HepG2 (cell line): Measurements from ENCODE around the gene PEAK1. TPM values are rescaled to one million over a fixed set of nuclear protein-coding genes. Genes with fewer than 3 reads are reported as not detected.

Experiments used
- EP300 ChIP-seq, 3 experiments: sonication (generic) in 1 of 3; formaldehyde crosslinking in 1 of 3; IDR thresholded peaks; 2 replicates each; pipeline versions ENCODE4 v1.5.1 to v1.6.1; 2011 to 2020; ENCODE audit warnings: low read depth in 2 of 3, low read length in 2 of 3, borderline replicate concordance in 1 of 3, improper control_type of control experiment in 1 of 3, mild to moderate bottlenecking in 1 of 3, missing genetic modification reagents in 1 of 3, moderate library complexity in 1 of 3
- FOXM1 ChIP-seq: sonication (generic); formaldehyde crosslinking; IDR thresholded peaks from 2 replicates; pipeline ENCODE4 v1.5.0; 2020; ENCODE audit warnings: missing genetic modification reagents
- GATAD1 ChIP-seq: IDR thresholded peaks from 2 replicates; pipeline ENCODE4 v1.6.1; 2016; ENCODE audit warnings: missing genetic modification reagents, missing compliant biosample characterization
- LCORL ChIP-seq, 2 experiments: fragments of 450-650 bp in 1 of 2; sonication (generic) in 1 of 2; formaldehyde crosslinking in 1 of 2; IDR thresholded peaks; 2 replicates each; pipeline versions ENCODE4 v1.5.0 to v1.6.1; 2017 to 2020; ENCODE audit warnings: antibody characterized with exemption in 1 of 2, missing genetic modification reagents in 1 of 2
- SOX13 ChIP-seq, 3 experiments: fragments of 450-650 bp in 1 of 3; sonication (generic) in 1 of 3; formaldehyde crosslinking in 1 of 3; IDR thresholded peaks in 2 of 3; conservative IDR thresholded peaks in 1 of 3; 2 replicates each; pipeline versions ENCODE4 v1.5.0 to v1.6.1; 2016 to 2020; ENCODE audit warnings: antibody characterized with exemption in 1 of 3, mild to moderate bottlenecking in 1 of 3, missing compliant biosample characterization in 1 of 3, missing genetic modification reagents in 1 of 3, moderate library complexity in 1 of 3
- SOX5 ChIP-seq: IDR thresholded peaks from 2 replicates; pipeline ENCODE4 v1.6.1; 2016; ENCODE audit warnings: borderline replicate concordance
- polyA plus RNA-seq, 8 experiments: library from polyadenylated mRNA; depleted of rRNA in 3 of 8; stranded (reverse) in 7 of 8; unstranded in 1 of 8; fragments of >200 nt; fragmentation: Illumina TruSeq in 4 of 8; extraction: Trizol in 4 of 8; gene quantifications; 2 replicates each; pipeline versions ENCODE4 v1.2.1 to v1.2.3, GENCODE V29; 2011 to 2016; ENCODE audit warnings: low read depth in 4 of 8, missing spikeins in 1 of 8, mixed read lengths in 1 of 8; ENCODE audit not compliant: insufficient read depth in 1 of 8
- total RNA-seq, 5 experiments: library from RNA; depleted of rRNA; stranded (reverse); fragments of >200 nt; fragmentation: Illumina TruSeq; extraction: Trizol; gene quantifications; 2 replicates each; pipeline ENCODE4 v1.2.3, GENCODE V29; 2016; ENCODE audit warnings: low read depth in 1 of 5
- TF ChIP-seq, protein P1 (sequence below): sonication (generic); formaldehyde crosslinking; IDR thresholded peaks from 2 replicates; pipeline ENCODE4 v1.5.1; 2020; ENCODE audit warnings: mild to moderate bottlenecking, missing genetic modification reagents, borderline replicate concordance
- TF ChIP-seq, protein P2 (sequence below): sonication (generic); formaldehyde crosslinking; IDR thresholded peaks from 2 replicates; pipeline ENCODE4 v1.5.0; 2020; ENCODE audit warnings: mild to moderate bottlenecking, missing genetic modification reagents
- TF ChIP-seq, protein P3 (sequence below): sonication (generic); formaldehyde crosslinking; IDR thresholded peaks from 2 replicates; pipeline ENCODE4 v1.8.0; 2022; ENCODE audit warnings: mild to moderate bottlenecking, missing genetic modification reagents, borderline replicate concordance
- TF ChIP-seq, protein P4 (sequence below): sonication (generic); formaldehyde crosslinking; IDR thresholded peaks from 2 replicates; pipeline ENCODE4 v1.9.0; 2021; ENCODE audit warnings: missing genetic modification reagents, mild to moderate bottlenecking, borderline replicate concordance
- TF ChIP-seq, protein P5 (sequence below): sonication (generic); formaldehyde crosslinking; conservative IDR thresholded peaks from 2 replicates; pipeline ENCODE4 v1.4.0; 2020; ENCODE audit warnings: missing genetic modification reagents

The PEAK1 gene
- total and polyA plus RNA-seq, 2 of the 13 experiments (the other 11 are each of a cell fraction or from before 2014, with no cell fraction given): 6.0 to 6.6 TPM

DNA sequence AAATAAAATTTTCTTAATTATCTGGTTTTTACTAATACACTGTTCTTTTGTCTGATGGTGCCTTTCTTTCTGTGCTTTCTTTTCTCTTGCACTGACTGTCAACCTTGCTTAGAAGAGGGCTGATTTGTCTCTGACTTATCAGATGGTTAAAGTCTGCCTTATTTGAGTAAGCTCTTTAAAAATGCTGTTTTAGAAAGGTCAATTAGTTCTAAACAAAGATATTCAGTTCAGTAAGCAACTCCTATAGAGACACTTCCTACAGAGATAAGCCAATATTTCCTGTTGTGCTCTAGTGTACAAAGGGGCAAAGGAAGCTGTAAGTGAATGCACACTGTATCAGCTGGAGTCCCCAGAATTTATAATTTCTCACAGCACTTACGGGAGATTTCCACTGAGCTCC lies 195.6 kb downstream of the PEAK1 start (continued):
- TF ChIP-seq, protein P1, sequence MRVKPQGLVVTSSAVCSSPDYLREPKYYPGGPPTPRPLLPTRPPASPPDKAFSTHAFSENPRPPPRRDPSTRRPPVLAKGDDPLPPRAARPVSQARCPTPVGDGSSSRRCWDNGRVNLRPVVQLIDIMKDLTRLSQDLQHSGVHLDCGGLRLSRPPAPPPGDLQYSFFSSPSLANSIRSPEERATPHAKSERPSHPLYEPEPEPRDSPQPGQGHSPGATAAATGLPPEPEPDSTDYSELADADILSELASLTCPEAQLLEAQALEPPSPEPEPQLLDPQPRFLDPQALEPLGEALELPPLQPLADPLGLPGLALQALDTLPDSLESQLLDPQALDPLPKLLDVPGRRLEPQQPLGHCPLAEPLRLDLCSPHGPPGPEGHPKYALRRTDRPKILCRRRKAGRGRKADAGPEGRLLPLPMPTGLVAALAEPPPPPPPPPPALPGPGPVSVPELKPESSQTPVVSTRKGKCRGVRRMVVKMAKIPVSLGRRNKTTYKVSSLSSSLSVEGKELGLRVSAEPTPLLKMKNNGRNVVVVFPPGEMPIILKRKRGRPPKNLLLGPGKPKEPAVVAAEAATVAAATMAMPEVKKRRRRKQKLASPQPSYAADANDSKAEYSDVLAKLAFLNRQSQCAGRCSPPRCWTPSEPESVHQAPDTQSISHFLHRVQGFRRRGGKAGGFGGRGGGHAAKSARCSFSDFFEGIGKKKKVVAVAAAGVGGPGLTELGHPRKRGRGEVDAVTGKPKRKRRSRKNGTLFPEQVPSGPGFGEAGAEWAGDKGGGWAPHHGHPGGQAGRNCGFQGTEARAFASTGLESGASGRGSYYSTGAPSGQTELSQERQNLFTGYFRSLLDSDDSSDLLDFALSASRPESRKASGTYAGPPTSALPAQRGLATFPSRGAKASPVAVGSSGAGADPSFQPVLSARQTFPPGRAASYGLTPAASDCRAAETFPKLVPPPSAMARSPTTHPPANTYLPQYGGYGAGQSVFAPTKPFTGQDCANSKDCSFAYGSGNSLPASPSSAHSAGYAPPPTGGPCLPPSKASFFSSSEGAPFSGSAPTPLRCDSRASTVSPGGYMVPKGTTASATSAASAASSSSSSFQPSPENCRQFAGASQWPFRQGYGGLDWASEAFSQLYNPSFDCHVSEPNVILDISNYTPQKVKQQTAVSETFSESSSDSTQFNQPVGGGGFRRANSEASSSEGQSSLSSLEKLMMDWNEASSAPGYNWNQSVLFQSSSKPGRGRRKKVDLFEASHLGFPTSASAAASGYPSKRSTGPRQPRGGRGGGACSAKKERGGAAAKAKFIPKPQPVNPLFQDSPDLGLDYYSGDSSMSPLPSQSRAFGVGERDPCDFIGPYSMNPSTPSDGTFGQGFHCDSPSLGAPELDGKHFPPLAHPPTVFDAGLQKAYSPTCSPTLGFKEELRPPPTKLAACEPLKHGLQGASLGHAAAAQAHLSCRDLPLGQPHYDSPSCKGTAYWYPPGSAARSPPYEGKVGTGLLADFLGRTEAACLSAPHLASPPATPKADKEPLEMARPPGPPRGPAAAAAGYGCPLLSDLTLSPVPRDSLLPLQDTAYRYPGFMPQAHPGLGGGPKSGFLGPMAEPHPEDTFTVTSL (CRISPR knock-in tag): peak; percentile 51; the same call in 1 of the 2 replicates
- TF ChIP-seq, protein P2, sequence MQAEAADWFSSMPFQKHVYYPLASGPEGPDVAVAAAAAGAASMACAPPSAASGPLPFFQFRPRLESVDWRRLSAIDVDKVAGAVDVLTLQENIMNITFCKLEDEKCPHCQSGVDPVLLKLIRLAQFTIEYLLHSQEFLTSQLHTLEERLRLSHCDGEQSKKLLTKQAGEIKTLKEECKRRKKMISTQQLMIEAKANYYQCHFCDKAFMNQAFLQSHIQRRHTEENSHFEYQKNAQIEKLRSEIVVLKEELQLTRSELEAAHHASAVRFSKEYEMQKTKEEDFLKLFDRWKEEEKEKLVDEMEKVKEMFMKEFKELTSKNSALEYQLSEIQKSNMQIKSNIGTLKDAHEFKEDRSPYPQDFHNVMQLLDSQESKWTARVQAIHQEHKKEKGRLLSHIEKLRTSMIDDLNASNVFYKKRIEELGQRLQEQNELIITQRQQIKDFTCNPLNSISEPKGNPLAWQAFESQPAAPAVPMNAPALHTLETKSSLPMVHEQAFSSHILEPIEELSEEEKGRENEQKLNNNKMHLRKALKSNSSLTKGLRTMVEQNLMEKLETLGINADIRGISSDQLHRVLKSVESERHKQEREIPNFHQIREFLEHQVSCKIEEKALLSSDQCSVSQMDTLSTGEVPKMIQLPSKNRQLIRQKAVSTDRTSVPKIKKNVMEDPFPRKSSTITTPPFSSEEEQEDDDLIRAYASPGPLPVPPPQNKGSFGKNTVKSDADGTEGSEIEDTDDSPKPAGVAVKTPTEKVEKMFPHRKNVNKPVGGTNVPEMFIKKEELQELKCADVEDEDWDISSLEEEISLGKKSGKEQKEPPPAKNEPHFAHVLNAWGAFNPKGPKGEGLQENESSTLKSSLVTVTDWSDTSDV: no peak
- no peak for TF ChIP-seq FOXM1
- TF ChIP-seq SOX5: peak; percentile 64; the same call in 1 of the 2 replicates
- no peak for TF ChIP-seq GATAD1 (CRISPR knock-in tag)
- TF ChIP-seq LCORL (IDR thresholded peaks at IDR 0.05): no peak
- TF ChIP-seq LCORL (CRISPR knock-in tag; IDR thresholded peaks at IDR 0.05): no peak
- TF ChIP-seq, protein P3, sequence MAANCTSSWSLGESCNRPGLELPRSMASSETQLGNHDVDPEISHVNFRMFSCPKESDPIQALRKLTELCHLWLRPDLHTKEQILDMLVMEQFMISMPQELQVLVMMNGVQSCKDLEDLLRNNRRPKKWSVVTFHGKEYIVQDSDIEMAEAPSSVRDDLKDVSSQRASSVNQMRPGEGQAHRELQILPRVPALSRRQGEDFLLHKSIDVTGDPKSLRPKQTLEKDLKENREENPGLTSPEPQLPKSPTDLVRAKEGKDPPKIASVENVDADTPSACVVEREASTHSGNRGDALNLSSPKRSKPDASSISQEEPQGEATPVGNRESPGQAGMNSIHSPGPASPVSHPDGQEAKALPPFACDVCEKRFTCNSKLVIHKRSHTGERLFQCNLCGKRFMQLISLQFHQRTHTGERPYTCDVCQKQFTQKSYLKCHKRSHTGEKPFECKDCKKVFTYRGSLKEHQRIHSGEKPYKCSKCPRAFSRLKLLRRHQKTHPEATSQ (CRISPR knock-in tag): no peak
- TF ChIP-seq, protein P4, sequence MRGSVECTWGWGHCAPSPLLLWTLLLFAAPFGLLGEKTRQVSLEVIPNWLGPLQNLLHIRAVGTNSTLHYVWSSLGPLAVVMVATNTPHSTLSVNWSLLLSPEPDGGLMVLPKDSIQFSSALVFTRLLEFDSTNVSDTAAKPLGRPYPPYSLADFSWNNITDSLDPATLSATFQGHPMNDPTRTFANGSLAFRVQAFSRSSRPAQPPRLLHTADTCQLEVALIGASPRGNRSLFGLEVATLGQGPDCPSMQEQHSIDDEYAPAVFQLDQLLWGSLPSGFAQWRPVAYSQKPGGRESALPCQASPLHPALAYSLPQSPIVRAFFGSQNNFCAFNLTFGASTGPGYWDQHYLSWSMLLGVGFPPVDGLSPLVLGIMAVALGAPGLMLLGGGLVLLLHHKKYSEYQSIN: no peak
- TF ChIP-seq SOX13 (IDR thresholded peaks at IDR 0.05): no peak
- TF ChIP-seq SOX13 (CRISPR knock-in tag; conservative IDR thresholded peaks at IDR 0.05 in 1 of 2, IDR thresholded peaks at IDR 0.05 in 1 of 2): peak in 1 of 2 experiments; percentile 50; a peak in 1 of 4 replicates
- TF ChIP-seq, protein P5, sequence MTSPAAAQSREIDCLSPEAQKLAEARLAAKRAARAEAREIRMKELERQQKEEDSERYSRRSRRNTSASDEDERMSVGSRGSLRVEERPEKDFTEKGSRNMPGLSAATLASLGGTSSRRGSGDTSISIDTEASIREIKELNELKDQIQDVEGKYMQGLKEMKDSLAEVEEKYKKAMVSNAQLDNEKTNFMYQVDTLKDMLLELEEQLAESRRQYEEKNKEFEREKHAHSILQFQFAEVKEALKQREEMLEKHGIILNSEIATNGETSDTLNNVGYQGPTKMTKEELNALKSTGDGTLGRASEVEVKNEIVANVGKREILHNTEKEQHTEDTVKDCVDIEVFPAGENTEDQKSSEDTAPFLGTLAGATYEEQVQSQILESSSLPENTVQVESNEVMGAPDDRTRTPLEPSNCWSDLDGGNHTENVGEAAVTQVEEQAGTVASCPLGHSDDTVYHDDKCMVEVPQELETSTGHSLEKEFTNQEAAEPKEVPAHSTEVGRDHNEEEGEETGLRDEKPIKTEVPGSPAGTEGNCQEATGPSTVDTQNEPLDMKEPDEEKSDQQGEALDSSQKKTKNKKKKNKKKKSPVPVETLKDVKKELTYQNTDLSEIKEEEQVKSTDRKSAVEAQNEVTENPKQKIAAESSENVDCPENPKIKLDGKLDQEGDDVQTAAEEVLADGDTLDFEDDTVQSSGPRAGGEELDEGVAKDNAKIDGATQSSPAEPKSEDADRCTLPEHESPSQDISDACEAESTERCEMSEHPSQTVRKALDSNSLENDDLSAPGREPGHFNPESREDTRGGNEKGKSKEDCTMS: no peak
- TF ChIP-seq EP300 (IDR thresholded peaks at IDR 0.05; ENCODE audit: low read depth in 2 of 2, low read length in 2 of 2): no peak
- TF ChIP-seq EP300 (CRISPR knock-in tag; IDR thresholded peaks at IDR 0.05; ENCODE audit: borderline replicate concordance): no peak
